Endodermal cell (in vitro differentiated cells): ENCODE measurements around the gene TOM1L2. TPM values are rescaled to one million over a fixed set of nuclear protein-coding genes. Genes with fewer than 3 reads are reported as not detected.

Source experiments
- DNase-seq: peaks from one replicate; pipeline ENCODE4 v3.0.0-alpha.2; 2017
- H3K27ac ChIP-seq: 2 replicates; pipeline ENCODE4 v1.5.1; 2013; ENCODE audit warnings: mild to moderate bottlenecking, low read depth, low read length, moderate library complexity
- H3K27me3 ChIP-seq: 2 replicates; pipeline ENCODE4 v1.6.1; 2013; ENCODE audit warnings: mild to moderate bottlenecking, low read length, moderate library complexity; ENCODE audit not compliant: insufficient read depth, control insufficient read depth, poor library complexity, severe bottlenecking
- H3K36me3 ChIP-seq: 2 replicates; pipeline ENCODE4 v1.7.0; 2013; ENCODE audit warnings: mild to moderate bottlenecking, low read length, moderate library complexity; ENCODE audit not compliant: control insufficient read depth, insufficient read depth
- H3K4me1 ChIP-seq: one replicate; pipeline ENCODE4 v1.7.0; 2013; ENCODE audit warnings: low read length; ENCODE audit not compliant: control insufficient read depth, insufficient read depth
- H3K4me3 ChIP-seq: 2 replicates; pipeline ENCODE4 v1.5.1; 2013; ENCODE audit warnings: mild to moderate bottlenecking, low read length, moderate library complexity
- H3K9ac ChIP-seq: 2 replicates; pipeline ENCODE4 v1.6.1; 2013; ENCODE audit warnings: mild to moderate bottlenecking, low read length, moderate library complexity; ENCODE audit not compliant: poor library complexity, severe bottlenecking; ENCODE audit errors: extremely low read depth
- H3K9me3 ChIP-seq: 2 replicates; pipeline ENCODE4 v1.6.1; 2013; ENCODE audit warnings: mild to moderate bottlenecking, low read length, moderate library complexity; ENCODE audit not compliant: control insufficient read depth
- H3K27ac Mint-ChIP-seq: 2 replicates; pipeline ENCODE4 v1.8.0; 2020; ENCODE audit warnings: mixed read lengths
- H3K27me3 Mint-ChIP-seq: 2 replicates; pipeline ENCODE4 v1.8.0; 2021; ENCODE audit warnings: mild to moderate bottlenecking, mixed read lengths; ENCODE audit not compliant: insufficient read depth
- H3K36me3 Mint-ChIP-seq: 2 replicates; pipeline ENCODE4 v1.8.0; 2020; ENCODE audit warnings: low read depth, mixed read lengths
- H3K4me1 Mint-ChIP-seq: 2 replicates; pipeline ENCODE4 v1.8.0; 2020; ENCODE audit warnings: mixed read lengths
- H3K4me3 Mint-ChIP-seq: 2 replicates; pipeline ENCODE4 v1.8.0; 2020; ENCODE audit warnings: mild to moderate bottlenecking, moderate library complexity, mixed read lengths
- H3K9me3 Mint-ChIP-seq: 2 replicates; pipeline ENCODE4 v1.8.0; 2020; ENCODE audit warnings: mild to moderate bottlenecking, mixed read lengths
- CTCF ChIP-seq: fragments of 200-600 bp; sonication (generic); conservative IDR thresholded peaks from 2 replicates; pipeline ENCODE4 v1.5.0; 2021; ENCODE audit warnings: antibody characterized with exemption, mild to moderate bottlenecking
- WGBS, 2 experiments: methylation state at CpG; one replicate each; pipeline versions ENCODE4 v1.1.5 to v1.1.7; 2013; ENCODE audit warnings: missing lambda C conversion rate in 2 of 2, mixed read lengths in 1 of 2; ENCODE audit not compliant: insufficient coverage in 1 of 2, insufficient read length in 1 of 2; 5-methylcytosine and 5-hydroxymethylcytosine counted together
- total RNA-seq, 2 donors: library from RNA; stranded (reverse); fragmentation: NEBNext Ultra II Directional in 1 of 2; extraction: Animal tissue kit (Norgen Biotek cat#: 25700) in 1 of 2; gene quantifications; 2 replicates in 1 of 2; 3 replicates in 1 of 2; pipeline ENCODE4 v1.2.1, GENCODE V29; 2021

Gene TOM1L2
- total RNA-seq, 2 donors from 2014 or later: 10.2 to 11.5 TPM

GRCh38 chr17:17907469-17907868 is 64.7 kb downstream of the TOM1L2 start:
- Mint-ChIP-seq H3K4me3 (no peak overlapping the region), H3K4me1 (peaks cover 11% of the 10 kb centered on the region), H3K27ac (no peak overlapping the region), H3K9me3 (peaks cover 2% of the 10 kb centered on the region), H3K36me3 (peaks cover 5% of the 10 kb centered on the region), H3K27me3 (no peaks in the 10 kb centered on the region)
- no peak overlapping the region for H3K9ac ChIP-seq
- no peaks in the 10 kb centered on the region for H3K9me3 ChIP-seq
- H3K4me3 ChIP-seq: no peak overlapping the region
- H3K36me3 ChIP-seq: no peaks in the 10 kb centered on the region
- 80 to 96% methylated on average over 1 to 4 of the region's 4 CpGs for WGBS, 2 experiments
- no peak overlapping the region for H3K27ac ChIP-seq
- peak; percentile 36 for DNase-seq
- H3K4me1 ChIP-seq: no peaks in the 10 kb centered on the region
- TF ChIP-seq CTCF: no peak
- H3K27me3 ChIP-seq: no peaks in the 10 kb centered on the region

GRCh38 chr17:17906418-17907215 is 65.6 kb downstream of the TOM1L2 start:
- DNase-seq: peak; percentile 53

GRCh38 chr17:17905036-17905320 is 67.2 kb downstream of the TOM1L2 start:
- 93 to 96% methylated on average over 4 to 5 of the region's 5 CpGs for WGBS, 2 experiments
- Mint-ChIP-seq H3K4me3 (no peak overlapping the region), H3K9me3 (no peaks in the 10 kb centered on the region), H3K36me3 (peaks cover 5% of the 10 kb centered on the region), H3K27me3 (no peaks in the 10 kb centered on the region), H3K27ac (no peak overlapping the region), H3K4me1 (peaks cover 16% of the 10 kb centered on the region)
- Histone ChIP-seq H3K4me3 (no peak overlapping the region), H3K9ac (no peak overlapping the region), H3K36me3 (no peaks in the 10 kb centered on the region), H3K4me1 (no peaks in the 10 kb centered on the region), H3K27me3 (no peaks in the 10 kb centered on the region), H3K27ac (no peak overlapping the region), H3K9me3 (no peaks in the 10 kb centered on the region)
- peak; percentile 32 for DNase-seq
- no peak for TF ChIP-seq CTCF

More at GRCh38 chr17:17906418-17907215, 65.6 kb downstream of the TOM1L2 start:
- no peaks in the 10 kb centered on the region for H3K36me3 ChIP-seq
- Mint-ChIP-seq H3K36me3 (peaks cover 5% of the 10 kb centered on the region), H3K27ac (no peak overlapping the region), H3K27me3 (no peaks in the 10 kb centered on the region), H3K4me1 (peaks cover 11% of the 10 kb centered on the region), H3K9me3 (no peaks in the 10 kb centered on the region), H3K4me3 (no peak overlapping the region)
- no peak overlapping the region for H3K9ac ChIP-seq
- WGBS, 2 experiments: 80 to 88% methylated on average over 9 to 10 of the region's 10 CpGs
- H3K9me3 ChIP-seq: no peaks in the 10 kb centered on the region
- H3K27ac ChIP-seq: no peak overlapping the region
- H3K4me1 ChIP-seq: no peaks in the 10 kb centered on the region
- no peak overlapping the region for H3K4me3 ChIP-seq
- H3K27me3 ChIP-seq: no peaks in the 10 kb centered on the region
- no peak for TF ChIP-seq CTCF
